Measurements from ENCODE around the gene SLIT3. TPM values are rescaled to one million over a fixed set of nuclear protein-coding genes. Genes with fewer than 3 reads are reported as not detected.

Gene SLIT3
- total RNA-seq, 1 donor from 2014 or later = 40.2 TPM

DNA sequence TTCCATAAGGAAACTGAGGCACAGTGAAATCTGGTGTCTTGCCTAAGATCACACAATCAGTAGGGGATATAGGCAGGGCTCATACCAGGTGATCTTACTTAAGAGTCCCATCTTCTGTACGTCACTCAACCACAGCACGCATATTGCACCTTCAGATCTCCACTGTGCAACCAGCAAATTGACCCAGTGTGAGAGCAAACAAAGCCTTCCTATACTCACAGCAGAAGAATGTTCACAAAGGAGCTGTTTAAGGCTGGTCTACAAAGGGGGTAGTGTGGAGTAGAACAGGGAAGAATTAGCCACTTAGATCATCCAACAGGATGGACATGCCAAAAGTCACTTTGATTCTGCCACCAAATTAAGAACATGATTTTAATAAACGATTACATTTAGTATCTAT is 305.9 kb downstream of the SLIT3 start:
- no peak for DNase-seq (ENCODE audit: low spot score)

DNA sequence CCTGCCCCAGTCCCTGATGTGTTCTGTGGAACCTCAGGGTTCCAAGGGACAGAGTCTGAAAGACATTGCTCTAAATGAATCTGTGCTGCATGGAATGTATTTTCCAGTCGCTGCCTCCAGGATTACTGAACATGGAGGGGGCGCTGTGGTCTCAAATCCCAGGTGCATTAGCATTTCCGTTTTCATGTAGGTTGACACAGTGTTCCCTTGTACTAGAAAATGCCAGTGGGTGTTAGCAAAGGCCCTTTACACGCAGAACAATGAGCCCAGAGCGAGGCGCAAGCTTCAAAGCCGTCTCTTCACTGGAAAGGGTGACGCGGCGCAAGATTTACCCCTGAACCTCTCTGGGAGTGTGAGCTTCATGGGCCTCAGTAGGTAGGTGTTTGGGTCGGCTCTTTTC is 308.3 kb downstream of the SLIT3 start:
- DNase-seq (ENCODE audit: low spot score) = no peak

DNA sequence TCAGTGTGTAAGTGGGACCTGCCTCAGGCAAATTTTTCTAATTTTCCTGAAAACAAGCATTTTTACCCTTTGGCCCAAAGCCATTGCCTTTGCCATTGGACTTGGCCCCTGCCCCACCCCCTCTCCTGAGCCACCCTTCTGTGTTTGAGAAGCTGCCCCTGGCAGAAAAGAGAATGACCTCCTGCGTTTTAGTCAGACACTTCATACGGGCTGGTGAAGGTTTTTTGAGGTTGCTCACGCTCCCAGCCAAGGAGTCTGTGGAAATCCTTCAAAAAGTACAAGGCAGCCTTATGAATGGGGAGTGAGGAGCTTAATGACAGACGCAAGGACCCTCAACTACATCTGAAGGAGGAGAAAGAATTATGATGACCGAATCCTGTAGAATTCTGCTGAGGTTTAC is 308.9 kb downstream of the SLIT3 start:
- DNase-seq (ENCODE audit: low spot score) = no peak

DNA sequence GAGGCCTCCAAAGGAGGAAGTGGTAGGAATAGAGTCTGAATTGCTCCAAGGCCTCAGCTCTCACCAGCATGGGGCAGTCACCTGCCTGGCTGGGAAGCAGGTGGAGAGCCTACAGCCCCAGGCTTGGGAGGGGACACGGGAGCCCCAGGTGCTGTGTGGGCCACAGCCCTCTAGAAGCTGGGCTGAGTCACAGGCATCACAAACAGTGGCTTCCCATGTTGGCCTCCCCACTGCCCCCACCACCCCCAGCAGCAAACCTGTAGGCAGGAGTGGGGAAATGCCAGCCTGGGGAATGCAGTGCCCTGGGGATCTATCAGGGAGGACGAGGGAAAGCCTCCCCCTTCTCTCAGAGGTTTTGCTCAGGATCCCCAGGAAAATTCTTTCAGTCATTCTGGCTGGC is 309.6 kb downstream of the SLIT3 start:
- no peak for DNase-seq (ENCODE audit: low spot score)

DNA sequence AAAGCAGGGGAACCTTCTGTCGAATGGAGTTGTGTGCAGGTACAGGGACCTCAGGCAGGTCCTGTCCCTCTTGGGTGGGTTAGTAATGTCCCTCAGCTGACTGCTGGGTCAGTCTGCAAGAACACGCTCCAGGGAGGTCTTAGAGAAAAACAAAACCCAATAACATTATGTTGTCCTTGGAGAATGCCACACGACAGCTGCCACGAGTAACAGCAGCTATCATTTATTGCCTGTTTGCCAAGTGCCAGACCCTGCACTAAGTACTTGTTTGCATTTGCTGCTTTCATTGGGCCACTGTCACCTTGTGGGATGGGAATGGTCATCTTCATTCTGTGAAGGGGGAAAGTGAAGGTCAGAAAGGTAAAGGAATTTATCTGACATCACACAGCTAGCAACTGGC is 310.3 kb downstream of the SLIT3 start:
- no peak for DNase-seq (ENCODE audit: low spot score)

DNA sequence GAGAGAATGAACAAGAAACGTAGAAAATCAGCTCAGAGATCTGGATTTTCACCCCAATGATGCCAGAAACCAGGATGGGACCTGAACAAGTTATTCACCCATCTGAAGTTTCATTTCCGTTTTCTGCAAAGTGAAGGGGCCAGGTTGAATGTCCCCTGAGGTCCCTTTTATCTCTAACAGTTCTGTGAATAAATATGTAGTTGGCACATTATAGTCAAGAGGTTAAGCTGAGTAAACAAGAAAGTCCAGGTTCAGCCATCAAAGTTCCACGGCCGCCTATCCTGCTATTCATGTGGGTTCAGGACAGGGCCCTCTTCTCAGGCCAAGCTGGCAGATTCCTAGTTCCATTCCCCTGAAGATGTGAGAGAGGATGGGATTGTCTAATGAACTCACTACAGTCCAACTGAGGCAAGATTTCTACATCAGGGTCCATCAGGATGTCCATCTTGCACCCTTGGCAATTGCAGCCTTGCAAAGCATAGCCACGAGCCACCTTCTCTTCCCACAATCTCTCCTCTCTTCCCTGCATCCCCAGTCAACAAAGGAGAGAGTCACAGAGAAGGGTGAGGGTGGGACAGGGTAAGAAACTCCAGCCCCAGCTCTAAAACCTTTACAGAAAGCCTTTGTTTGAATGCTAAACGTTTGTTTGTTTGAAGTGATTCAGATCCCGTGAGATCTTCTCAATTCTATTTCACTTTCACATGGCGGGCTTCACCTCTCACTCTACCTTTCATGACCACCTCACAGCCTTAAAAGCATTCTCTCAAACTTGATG is 311.0 kb downstream of the SLIT3 start:
- no peak for DNase-seq (ENCODE audit: low spot score)

DNA sequence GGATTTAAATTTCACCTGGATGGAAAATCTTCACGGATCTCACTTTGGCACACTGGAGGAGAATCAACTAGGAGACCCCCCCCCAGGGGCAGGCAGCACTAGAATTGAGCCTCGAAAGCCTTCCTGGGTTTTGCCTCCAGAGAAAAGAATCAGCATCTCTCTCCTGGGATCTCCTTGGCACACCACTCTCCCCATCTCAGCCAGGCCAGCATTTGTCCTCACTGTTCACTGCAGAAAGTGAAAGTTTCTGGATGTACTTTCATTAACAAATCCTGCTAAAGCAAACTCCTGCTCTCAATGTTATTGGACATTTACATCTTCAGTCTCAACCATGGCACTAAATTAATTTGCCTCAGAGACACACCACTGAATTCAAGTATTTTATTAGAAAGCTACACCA is 312.2 kb downstream of the SLIT3 start:
- DNase-seq (ENCODE audit: low spot score) = no peak

DNA sequence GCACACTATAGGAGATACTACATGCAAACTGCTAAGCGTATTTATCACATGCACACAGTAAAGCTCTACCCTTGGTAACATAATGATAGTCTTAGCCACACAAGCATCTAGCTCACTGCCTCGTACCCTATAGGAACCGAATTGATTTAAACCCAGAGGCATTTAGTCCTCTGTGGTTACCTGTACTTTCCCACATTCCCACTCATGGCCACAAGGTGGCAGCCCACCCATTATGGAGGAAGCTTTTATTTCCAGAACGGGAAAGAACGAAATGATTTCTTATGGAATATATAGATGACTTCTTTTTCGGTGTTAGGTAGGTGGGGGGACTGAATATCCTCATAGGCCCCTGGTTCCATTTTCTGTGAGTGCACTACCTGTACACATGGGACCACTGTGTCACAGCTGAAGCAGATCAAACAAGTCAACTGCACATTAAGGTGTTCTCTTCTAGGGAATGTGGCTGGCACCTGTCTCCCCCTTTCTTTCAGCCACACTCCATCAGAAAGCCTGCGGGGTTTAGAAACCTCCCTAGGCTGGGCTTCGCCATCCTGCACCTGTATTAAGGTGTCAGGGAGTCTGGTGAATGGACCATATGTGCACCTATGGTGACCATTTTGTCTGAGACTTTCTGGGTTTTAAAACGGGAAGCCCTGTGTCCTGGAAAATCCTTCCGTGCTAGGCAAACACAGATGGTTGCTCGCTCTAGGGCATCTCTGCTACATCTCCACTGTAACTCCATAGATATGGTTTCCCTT is 313.2 kb downstream of the SLIT3 start:
- DNase-seq (ENCODE audit: low spot score) = peak; percentile 72

DNA sequence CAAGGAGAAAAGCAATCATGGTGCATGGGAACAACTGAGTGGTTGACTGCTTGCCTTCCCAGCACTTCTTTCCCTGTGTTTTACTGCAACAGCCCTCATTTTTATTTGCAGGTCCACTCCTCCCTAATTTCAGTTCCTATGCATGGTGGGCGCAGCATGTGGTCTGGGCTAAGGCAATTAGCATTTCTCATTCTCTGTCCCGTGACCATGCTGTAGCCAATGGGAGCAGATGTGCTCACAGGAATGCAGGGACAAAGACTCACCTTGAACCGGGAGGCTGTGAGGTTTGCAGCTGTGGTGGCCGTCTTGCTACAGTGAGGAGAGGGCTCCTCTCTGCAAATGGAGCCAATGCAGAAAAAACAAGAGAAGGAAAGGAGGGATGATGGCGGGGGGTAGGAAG is 315.5 kb downstream of the SLIT3 start:
- no peak for DNase-seq (ENCODE audit: low spot score)

DNA sequence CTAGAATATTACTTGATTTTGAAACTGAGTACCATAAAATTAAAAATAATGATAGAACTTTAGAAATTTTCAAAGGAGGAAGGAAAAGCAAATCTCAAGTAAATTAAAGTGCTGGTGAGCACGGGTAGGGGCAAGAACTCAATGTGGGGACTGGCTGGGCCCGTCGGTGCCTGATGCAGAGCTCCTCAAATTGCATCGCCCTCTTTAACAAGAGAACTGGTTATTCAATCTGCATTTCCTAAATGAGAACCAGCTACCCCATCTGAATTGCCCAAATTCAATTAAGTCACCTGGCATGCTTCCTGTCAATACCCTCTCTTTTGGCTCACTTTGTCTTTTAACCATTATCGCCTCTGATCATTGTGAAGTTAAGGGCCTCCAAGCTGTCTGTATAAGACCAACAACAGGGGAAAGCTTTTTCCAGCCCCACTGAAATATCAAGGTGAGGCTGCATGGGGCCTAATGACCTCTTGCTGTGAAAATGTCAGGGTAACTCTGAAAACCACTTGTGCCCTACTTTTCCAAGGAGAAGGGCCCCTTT is 316.7 kb downstream of the SLIT3 start:
- no peak for DNase-seq (ENCODE audit: low spot score)

DNA sequence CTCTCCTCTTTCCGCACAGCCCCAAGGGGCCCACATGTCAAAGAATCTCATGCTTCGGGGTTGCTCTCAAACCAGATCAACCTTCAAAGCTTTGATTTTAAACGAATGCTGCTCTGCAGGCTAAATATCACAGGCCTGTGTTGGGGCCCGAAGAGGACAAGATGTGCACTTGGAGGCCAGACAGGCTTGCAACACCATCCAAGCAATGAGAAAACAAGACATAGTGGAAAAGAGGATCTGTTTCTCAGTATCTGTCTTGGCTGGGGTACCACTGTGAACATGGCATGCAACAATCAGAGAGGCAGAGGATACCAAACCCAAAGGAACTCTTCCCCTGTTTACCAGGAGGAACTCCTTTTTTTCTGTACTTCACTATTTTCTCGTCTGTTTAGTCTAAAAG is 321.8 kb downstream of the SLIT3 start:
- DNase-seq (ENCODE audit: low spot score) = peak; percentile 19

DNA sequence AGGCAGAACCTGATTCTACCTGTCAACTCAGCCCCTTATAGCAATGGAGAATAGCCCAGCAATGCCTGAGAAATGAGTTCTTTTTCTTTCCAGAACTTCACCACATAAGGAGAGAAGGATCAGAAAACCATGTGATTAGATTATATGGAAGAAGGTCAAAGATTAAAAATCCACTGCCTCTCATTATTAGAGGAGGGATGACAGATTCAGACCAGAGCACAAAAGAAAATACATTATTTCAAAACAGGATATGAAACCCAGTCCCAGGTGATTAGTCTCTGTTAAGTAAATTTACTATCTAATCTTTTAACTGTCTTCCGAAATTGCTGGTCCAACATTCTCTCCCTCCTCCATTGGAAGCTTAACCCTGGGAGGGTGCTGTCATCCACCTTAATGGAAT is 322.4 kb downstream of the SLIT3 start:
- no peak for DNase-seq (ENCODE audit: low spot score)

DNA sequence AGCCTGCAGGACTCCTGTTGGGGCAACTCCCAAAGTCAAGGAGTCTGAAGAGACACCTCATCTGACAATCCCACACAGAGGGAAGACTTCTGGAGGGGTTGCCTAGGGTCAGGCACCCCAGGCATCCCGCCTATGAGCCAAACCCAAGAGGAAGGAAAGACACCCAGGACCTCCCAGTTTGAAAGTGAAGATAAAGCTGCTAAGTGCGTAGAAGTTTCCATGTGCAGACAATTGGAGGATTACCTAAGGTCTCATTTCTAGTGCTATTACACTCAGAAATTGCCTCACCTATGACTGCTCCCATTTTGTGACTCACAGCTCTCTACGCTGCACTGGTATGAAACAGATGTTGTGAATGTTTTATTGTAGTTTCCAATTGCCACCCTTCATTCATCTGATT is 322.9 kb downstream of the SLIT3 start:
- DNase-seq (ENCODE audit: low spot score) = no peak

DNA sequence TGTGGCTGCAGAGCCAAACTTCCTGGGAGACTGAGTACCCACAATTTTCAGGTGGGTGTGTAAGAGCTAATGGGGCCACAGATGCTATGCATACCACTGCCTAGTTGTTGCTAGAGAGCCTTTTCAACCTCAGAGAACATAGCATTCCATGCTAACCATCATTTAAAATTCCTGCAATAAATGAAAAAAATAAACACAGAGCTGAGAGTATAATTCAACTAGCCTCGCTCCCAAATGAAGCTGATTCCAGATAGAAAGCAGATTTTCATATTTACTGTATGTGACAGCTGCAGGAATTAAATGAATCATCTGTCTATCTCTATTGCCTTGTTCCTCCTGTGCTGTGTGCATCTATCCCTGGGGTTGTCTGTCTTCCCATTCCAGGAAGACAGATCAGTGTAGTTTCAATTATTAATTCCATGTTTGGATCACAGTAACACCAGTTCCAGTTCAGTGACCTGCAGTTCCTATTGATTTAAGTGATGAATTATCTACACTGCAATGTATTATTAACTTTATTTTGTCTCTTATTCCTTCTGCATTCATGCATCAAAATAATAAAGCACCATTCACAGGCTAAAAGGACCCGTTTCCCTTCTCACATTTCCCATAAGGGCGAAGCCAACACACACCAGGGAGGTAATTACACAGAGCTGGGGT is 324.5 kb downstream of the SLIT3 start:
- DNase-seq (ENCODE audit: low spot score) = no peak

DNA sequence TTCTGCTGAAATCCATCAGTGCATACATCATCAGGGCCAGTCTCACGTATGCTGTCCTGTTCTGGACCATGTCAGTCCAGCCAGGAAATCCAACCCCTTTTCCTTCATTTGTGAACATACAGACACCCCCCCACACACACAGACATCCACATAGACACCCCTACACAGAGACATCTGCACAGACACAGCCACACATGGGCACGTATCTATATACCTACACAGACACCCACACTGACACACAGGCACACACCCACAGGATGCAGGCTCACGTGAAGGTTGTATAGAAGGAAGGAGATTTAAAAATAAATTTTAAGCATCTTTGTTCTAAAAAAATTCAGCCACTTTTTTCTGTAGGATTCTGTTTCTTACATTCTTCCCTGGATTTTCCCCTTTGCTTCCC is 325.6 kb downstream of the SLIT3 start:
- DNase-seq (ENCODE audit: low spot score) = no peak

DNA sequence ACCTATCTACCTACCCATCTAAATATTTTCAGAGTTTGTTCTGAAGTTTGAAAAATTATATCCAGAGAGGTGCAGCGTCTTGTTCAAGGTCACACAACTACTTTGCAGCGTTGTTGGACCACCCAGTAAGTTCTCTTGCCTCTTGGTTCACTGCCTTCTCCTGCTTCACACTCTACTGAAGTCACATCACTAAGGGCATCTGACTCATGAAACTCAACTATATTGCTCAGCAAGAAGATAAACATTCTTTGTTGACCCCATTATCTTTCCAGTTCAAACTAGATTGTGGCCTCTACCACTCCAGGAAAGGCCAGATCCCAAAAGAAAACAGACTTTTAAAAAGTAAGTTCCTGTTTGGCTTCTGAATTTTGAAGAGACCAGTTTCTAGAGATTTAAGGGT is 326.9 kb downstream of the SLIT3 start:
- no peak for DNase-seq (ENCODE audit: low spot score)

DNA sequence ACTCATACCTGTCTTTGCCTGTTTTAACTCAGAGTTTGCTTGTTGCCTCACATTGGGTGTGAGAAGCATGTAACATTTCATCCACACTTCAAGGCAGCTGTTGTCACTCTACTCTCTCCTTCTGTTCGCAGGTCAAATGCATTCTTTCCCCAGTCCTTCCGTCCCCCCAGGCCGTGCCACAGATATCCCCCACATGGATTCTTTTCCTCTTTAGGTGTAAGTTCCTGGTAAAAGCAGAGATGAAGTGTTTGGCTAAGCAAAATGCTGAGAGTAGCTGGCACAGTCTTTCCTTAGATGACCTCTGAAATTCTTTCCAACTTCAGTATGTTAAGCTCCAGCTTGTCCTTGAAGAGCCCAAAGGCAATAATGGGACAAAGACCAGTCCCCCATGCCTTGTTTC is 328.2 kb downstream of the SLIT3 start:
- DNase-seq (ENCODE audit: low spot score) = no peak

DNA sequence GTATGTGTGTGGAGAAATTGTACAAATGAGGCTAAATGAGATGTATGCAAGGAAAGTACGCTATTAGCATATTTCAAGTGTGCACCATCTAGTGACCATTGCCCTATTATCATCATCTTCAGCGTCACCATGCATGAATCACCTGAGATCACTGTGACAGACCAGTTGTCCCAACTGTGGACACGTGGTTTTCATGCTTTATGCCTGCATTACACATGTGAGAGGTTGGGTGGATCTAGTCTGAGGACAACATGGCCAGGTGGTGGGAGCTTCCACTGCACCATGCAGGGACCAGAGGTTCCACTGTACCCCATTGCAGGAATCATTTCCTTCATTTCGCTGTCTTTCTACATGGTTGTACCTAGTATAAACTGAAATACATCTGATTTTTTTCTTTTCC is 329.8 kb downstream of the SLIT3 start:
- DNase-seq (ENCODE audit: low spot score) = no peak

DNA sequence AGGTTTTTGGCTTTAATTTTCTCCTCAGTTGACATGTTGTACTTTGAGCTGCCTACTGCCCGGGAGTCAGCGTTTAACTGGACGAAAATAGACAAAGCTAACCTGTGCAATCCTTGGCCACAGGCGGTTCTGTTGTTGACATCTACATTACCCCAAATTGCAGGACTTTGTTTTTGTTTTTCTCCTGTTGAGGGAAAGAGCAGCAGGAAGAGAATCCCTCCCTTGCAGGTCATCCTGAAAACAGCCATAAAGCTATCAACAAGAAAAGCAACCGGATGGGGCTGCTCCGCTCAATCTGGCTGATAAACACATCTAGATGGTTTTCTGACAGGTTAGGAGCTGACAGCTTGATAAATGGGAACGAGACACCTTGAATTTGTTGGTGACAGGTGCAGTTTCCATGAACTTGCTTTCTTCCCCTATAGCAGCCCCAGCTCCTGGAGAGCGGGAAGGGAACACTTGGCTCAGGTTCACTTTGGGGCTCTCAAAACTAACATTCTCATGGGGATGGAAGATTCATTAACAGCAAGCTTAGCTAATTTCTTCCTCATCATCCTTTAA is 331.5 kb downstream of the SLIT3 start:
- no peak for DNase-seq (ENCODE audit: low spot score)

DNA sequence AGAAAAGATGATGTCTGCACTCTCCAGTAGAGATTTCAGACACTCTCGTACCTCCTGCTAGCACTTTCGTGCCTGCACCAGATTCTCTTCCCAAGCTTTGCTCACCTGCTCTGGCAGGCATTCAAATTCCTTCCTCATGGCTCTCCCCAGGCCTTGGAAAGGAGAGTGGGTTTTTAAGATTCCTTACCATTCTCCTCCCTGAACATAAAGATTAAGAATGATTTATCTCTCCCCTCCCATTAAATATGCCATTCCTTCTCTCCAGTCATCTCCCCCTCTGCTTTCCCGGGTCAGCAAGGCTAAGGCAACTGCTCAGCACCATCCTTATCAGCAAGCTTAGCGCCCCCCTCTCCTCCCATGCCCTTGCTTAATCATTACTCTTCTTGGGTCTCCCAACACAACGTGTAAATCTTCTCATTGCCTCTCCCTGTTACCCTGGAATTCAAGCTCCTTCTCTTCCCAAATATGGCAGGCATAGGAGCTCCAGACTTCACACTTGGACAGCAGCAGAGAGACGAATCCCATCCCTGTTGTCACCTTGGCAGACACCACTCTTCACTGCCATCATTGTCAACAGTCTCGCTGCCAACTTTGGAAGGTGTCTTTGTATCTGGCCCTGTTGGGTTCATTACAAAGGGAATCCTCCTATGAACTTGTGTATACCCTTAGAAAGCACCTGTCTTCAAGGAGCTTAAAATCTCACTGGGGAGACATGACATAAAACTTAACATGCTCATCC is 332.9 kb downstream of the SLIT3 start:
- no peak for DNase-seq (ENCODE audit: low spot score)

DNA sequence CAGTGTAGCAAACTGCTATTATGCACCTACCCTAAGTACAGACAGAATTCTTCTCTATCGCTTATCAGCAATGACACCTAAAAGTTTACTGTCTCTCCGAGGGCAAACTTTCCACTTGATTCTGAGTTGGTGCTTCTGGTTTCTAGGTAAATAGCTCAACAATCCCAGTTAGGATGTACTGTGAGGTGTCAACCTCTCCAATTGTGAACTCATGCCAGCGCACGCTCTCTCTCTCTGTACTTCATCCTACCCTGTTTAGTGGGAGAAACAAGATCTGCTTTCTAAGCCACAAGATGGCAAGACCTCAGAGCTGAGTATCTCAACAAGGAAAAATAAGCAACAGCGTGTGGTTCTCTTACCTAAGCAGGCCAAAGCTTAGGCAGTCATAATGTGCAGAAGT is 335.3 kb downstream of the SLIT3 start:
- DNase-seq (ENCODE audit: low spot score) = no peak

DNA sequence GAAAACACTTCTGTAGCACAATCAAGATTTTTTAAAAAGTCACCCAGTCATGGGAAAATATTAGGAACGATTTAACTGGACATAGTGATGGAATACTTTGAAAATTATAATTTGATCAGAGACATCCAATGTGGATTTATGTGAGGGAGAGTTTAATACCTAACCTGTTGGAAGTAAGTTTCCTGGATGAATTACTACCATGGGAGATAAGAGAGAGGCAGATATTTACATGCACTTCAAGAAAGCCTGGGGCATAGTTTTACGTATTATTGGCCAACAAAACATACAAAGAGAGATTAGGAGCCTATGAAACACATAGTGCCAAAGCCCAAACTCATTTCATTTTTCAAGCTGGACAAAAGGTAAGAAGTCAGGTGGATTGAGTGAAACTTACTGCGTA is 336.8 kb downstream of the SLIT3 start:
- DNase-seq (ENCODE audit: low spot score) = no peak
